ENCODE results near the gene LASP1. TPM values are rescaled to one million over a fixed set of nuclear protein-coding genes. Genes with fewer than 3 reads are reported as not detected.
"Not testable (repeated sequence)": the region's sequence is repeated elsewhere in the genome, so short reads cannot be mapped to it uniquely, and the experiment has no call there.

The LASP1 gene
- total and polyA plus RNA-seq, 2 of the 4 experiments (the other 2 are of a cell fraction) = 79.8 to 262 TPM

GRCh38 chr17:38933962-38934361 lies 64.1 kb downstream of the LASP1 start:
- not testable (repeated sequence) for BruUV-seq (replicated peaks)

More at GRCh38 chr17:38933962-38934361, 64.1 kb downstream of the LASP1 start:
- H3K4me2 ChIP-seq (ENCODE audit: low read depth, low read length); H3K27me3 ChIP-seq (ENCODE audit: control insufficient read depth, insufficient read depth, low read length); H3K4me3 ChIP-seq (ENCODE audit: insufficient read depth, low read depth, low read length); H3K36me3 ChIP-seq (ENCODE audit: control insufficient read depth, insufficient read depth, low read length); intact Hi-C loops (cut with micrococcal nuclease); CTCF ChIA-PET; H3K79me1 ChIP-seq (ENCODE audit: low read depth in 1 of 2, low read length in 2 of 2); H3K27ac ChIP-seq (ENCODE audit: insufficient read depth, low read length); H4K20me1 ChIP-seq (ENCODE audit: insufficient read depth, low read length); H4K8ac ChIP-seq (ENCODE audit: low read depth in 2 of 2, low read length in 2 of 2); H2AFZ ChIP-seq (replicated peaks; ENCODE audit: low read length, poor library complexity); H3K23ac ChIP-seq (ENCODE audit: low read depth, low read length); H3K4ac ChIP-seq (ENCODE audit: low read depth, low read length); dilution Hi-C loops (cut with HindIII; ENCODE audit: low sequenced_read_pairs, unreplicated experiment); H2BK120ac ChIP-seq (ENCODE audit: low read depth, low read length); in situ Hi-C loops (cut with MboI; ENCODE audit: low sequenced_read_pairs); H2BK5ac ChIP-seq (ENCODE audit: low read depth, low read length, poor library complexity, severe bottlenecking); H3K4me1 ChIP-seq (ENCODE audit: control insufficient read depth, insufficient read depth, low read length); H3K9ac ChIP-seq (ENCODE audit: low read depth, low read length); POLR2A ChIA-PET (ENCODE audit: unreplicated experiment); H4K91ac ChIP-seq (ENCODE audit: insufficient read depth, low read depth, low read length); H2BK20ac ChIP-seq (ENCODE audit: low read depth, low read length); H4K5ac ChIP-seq (ENCODE audit: low read depth, low read length); H2BK15ac ChIP-seq (ENCODE audit: low read depth, low read length); H3K14ac ChIP-seq (replicated peaks; ENCODE audit: low read depth, low read length); H3K9me1 ChIP-seq (ENCODE audit: insufficient read depth, low read length); H3K9me3 ChIP-seq (ENCODE audit: control insufficient read depth, insufficient read depth, low read length); H2AK5ac ChIP-seq (ENCODE audit: low read depth, low read length); H3K56ac ChIP-seq (ENCODE audit: extremely low read depth, insufficient read depth, low read length); H2AK9ac ChIP-seq (replicated peaks; ENCODE audit: low read depth, low read length, poor library complexity); H3K18ac ChIP-seq (ENCODE audit: low read depth, low read length): not testable (repeated sequence)
- ATAC-seq (ENCODE audit: low read depth) (peak; percentile 78), DNase-seq (peak; percentile 22)
- no CpG with 5 or more reads among the region's 9 CpGs for whole genome bisulfite sequencing, 2 experiments (ENCODE audit: extremely low coverage in 2 of 2, insufficient read length in 1 of 2)

All from IMR-90 (cell line).